Ishikawa (cell line): ENCODE data around the gene PRL.

ENCODE experiments used
- CEBPB ChIP-seq: IDR thresholded peaks from 2 replicates; pipeline ENCODE4 v1.6.1; 2012
- CREB1 ChIP-seq: IDR thresholded peaks from 2 replicates; pipeline ENCODE4 v1.6.1; 2012; ENCODE audit warnings: low read depth
- EGR1 ChIP-seq: IDR thresholded peaks from 2 replicates; pipeline ENCODE4 v1.6.1; 2012
- EP300 ChIP-seq: IDR thresholded peaks from 2 replicates; pipeline ENCODE4 v1.6.1; 2012; ENCODE audit warnings: borderline replicate concordance
- FOXM1 ChIP-seq: IDR thresholded peaks from 2 replicates; pipeline ENCODE4 v1.6.1; 2012; ENCODE audit warnings: low read depth, borderline replicate concordance
- MAX ChIP-seq: IDR thresholded peaks from 2 replicates; pipeline ENCODE4 v1.6.1; 2012
- NFIC ChIP-seq: IDR thresholded peaks from 2 replicates; pipeline ENCODE4 v1.6.1; 2012
- RAD21 ChIP-seq: IDR thresholded peaks from 2 replicates; pipeline ENCODE4 v1.6.1; 2012; ENCODE audit warnings: low read depth
- REST ChIP-seq: IDR thresholded peaks from 2 replicates; pipeline ENCODE4 v1.6.1; 2012; ENCODE audit warnings: low read depth, mild to moderate bottlenecking
- TAF1 ChIP-seq: IDR thresholded peaks from 2 replicates; pipeline ENCODE4 v1.6.1; 2012; ENCODE audit warnings: low read depth, mild to moderate bottlenecking
- TCF12 ChIP-seq: IDR thresholded peaks from 2 replicates; pipeline ENCODE4 v1.6.1; 2012; ENCODE audit warnings: low read depth
- TEAD4 ChIP-seq: IDR thresholded peaks from 2 replicates; pipeline ENCODE4 v1.6.1; 2012
- USF1 ChIP-seq: IDR thresholded peaks from 2 replicates; pipeline ENCODE4 v1.6.1; 2012
- YY1 ChIP-seq: IDR thresholded peaks from 2 replicates; pipeline ENCODE4 v1.6.1; 2012; ENCODE audit warnings: low read depth
- ZBTB7A ChIP-seq: IDR thresholded peaks from 2 replicates; pipeline ENCODE4 v1.6.1; 2012; ENCODE audit warnings: low read depth

PRL gene

GRCh38 chr6:22298475-22298890 is 1.6 kb upstream of the PRL start:
- TF ChIP-seq ZBTB7A (no peak), YY1 (no peak), NFIC (no peak), MAX (no peak), TAF1 (no peak), EGR1 (no peak), TEAD4 (no peak), FOXM1 (no peak), CREB1 (no peak), EP300 (no peak), REST (no peak), USF1 (no peak), RAD21 (no peak), TCF12 (no peak), CEBPB (no peak)

- TF ChIP-seq TAF1 (no peak), FOXM1 (no peak), TCF12 (no peak), CREB1 (no peak), NFIC (no peak), YY1 (no peak), RAD21 (no peak), REST (no peak), USF1 (no peak), TEAD4 (no peak), CEBPB (no peak), EGR1 (no peak), EP300 (no peak), ZBTB7A (no peak), MAX (no peak)
These were observed 769 bp downstream of the PRL start for GRCh38 chr6:22296067-22296466.

- TF ChIP-seq CREB1 (no peak), TCF12 (no peak), EP300 (no peak), REST (no peak), TAF1 (no peak), ZBTB7A (no peak), CEBPB (no peak), USF1 (no peak), YY1 (no peak), TEAD4 (no peak), FOXM1 (no peak), NFIC (no peak), RAD21 (no peak), MAX (no peak), EGR1 (no peak)
These were observed 1.7 kb downstream of the PRL start for GRCh38 chr6:22295145-22295544.

- no peak for TF ChIP-seq TEAD4
- TF ChIP-seq CEBPB, result no peak
- TF ChIP-seq CREB1, result no peak
- TF ChIP-seq EP300, result no peak
- no peak for TF ChIP-seq NFIC
- TF ChIP-seq TCF12, result no peak
- no peak for TF ChIP-seq ZBTB7A
- TF ChIP-seq FOXM1, result no peak
- TF ChIP-seq EGR1, result no peak
- no peak for TF ChIP-seq MAX
- TF ChIP-seq REST, result no peak
- no peak for TF ChIP-seq YY1
- no peak for TF ChIP-seq TAF1
- no peak for TF ChIP-seq USF1
- no peak for TF ChIP-seq RAD21
These were observed 2.5 kb downstream of the PRL start for GRCh38 chr6:22294301-22294700.
